Adrenal gland (tissue), 5 donors: ENCODE data around the gene KLRC4.

Source experiments
- POLR2A ChIP-seq, 2 donors: fragments of 450-650 bp; IDR thresholded peaks; one replicate each; pipeline ENCODE4 v1.6.1; 2017; ENCODE audit warnings: antibody characterized with exemption in 2 of 2, mild to moderate bottlenecking in 2 of 2, moderate library complexity in 1 of 2
- TF ChIP-seq, protein P1 (sequence below), 6 experiments: fragments of 450-650 bp in 4 of 6; fragments of 200-600 bp in 2 of 6; sonication (generic) in 1 of 6; IDR thresholded peaks; 1 replicate in 5 of 6; 2 replicates in 1 of 6; pipeline versions ENCODE4 v1.5.1 to v1.8.0; 2016 to 2021; ENCODE audit warnings: antibody characterized with exemption in 6 of 6, mild to moderate bottlenecking in 2 of 6, moderate library complexity in 1 of 6
- donor health status: DM: no; HTN: no; CAD: no.

GRCh38 chr12:10389904-10390303 lies 19.7 kb downstream of the KLRC4 start, which contains the start of gene KLRK1:
- TF ChIP-seq, protein P1, sequence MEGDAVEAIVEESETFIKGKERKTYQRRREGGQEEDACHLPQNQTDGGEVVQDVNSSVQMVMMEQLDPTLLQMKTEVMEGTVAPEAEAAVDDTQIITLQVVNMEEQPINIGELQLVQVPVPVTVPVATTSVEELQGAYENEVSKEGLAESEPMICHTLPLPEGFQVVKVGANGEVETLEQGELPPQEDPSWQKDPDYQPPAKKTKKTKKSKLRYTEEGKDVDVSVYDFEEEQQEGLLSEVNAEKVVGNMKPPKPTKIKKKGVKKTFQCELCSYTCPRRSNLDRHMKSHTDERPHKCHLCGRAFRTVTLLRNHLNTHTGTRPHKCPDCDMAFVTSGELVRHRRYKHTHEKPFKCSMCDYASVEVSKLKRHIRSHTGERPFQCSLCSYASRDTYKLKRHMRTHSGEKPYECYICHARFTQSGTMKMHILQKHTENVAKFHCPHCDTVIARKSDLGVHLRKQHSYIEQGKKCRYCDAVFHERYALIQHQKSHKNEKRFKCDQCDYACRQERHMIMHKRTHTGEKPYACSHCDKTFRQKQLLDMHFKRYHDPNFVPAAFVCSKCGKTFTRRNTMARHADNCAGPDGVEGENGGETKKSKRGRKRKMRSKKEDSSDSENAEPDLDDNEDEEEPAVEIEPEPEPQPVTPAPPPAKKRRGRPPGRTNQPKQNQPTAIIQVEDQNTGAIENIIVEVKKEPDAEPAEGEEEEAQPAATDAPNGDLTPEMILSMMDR (IDR thresholded peaks at IDR 0.05), result no peak
- no peak for TF ChIP-seq POLR2A (IDR thresholded peaks at IDR 0.05)
